ENCODE results near the gene PNMT. TPM values are rescaled to one million over a fixed set of nuclear protein-coding genes. Genes with fewer than 3 reads are reported as not detected.

The PNMT gene
- total RNA-seq, 2 experiments from 2014 or later: not detected

- DNase-seq (ENCODE audit: low spot score): no peak
- H3K4me2 ChIP-seq (ENCODE audit: low read length): no peak overlapping the region
- H3K9me3 ChIP-seq (ENCODE audit: low read length): no peaks in the 10 kb centered on the region
- H2AFZ ChIP-seq (ENCODE audit: low read length): no peak overlapping the region
- no peak overlapping the region for H3K4me3 ChIP-seq (ENCODE audit: low read depth, low read length, poor library complexity, severe bottlenecking)
- no peaks in the 10 kb centered on the region for H4K20me1 ChIP-seq (ENCODE audit: insufficient read depth, low read length)
- H3K36me3 ChIP-seq (ENCODE audit: insufficient read depth, low read length): no peaks in the 10 kb centered on the region
- POLR2A ChIA-PET: no interaction called here
- no peaks in the 10 kb centered on the region for H3K9me2 ChIP-seq (ENCODE audit: insufficient read depth, low read length)
- CTCF ChIA-PET (ENCODE audit: unreplicated experiment): interaction anchor here (0.6 kb wide), 1 partner anchor 21 kb away, joined by 3 read pairs; no protein-coding TSS in a partner anchor
- H3K4me1 ChIP-seq (ENCODE audit: insufficient read depth, low read length, poor library complexity, severe bottlenecking): peaks cover 4% of the 10 kb centered on the region
- H3K27ac ChIP-seq (ENCODE audit: low read depth, low read length, poor library complexity, severe bottlenecking): no peak overlapping the region
- no peak for TF ChIP-seq EZH2phosphoT487 (IDR thresholded peaks at IDR 0.05; ENCODE audit: borderline replicate concordance, low read depth, low read length)
- TF ChIP-seq, protein P1, sequence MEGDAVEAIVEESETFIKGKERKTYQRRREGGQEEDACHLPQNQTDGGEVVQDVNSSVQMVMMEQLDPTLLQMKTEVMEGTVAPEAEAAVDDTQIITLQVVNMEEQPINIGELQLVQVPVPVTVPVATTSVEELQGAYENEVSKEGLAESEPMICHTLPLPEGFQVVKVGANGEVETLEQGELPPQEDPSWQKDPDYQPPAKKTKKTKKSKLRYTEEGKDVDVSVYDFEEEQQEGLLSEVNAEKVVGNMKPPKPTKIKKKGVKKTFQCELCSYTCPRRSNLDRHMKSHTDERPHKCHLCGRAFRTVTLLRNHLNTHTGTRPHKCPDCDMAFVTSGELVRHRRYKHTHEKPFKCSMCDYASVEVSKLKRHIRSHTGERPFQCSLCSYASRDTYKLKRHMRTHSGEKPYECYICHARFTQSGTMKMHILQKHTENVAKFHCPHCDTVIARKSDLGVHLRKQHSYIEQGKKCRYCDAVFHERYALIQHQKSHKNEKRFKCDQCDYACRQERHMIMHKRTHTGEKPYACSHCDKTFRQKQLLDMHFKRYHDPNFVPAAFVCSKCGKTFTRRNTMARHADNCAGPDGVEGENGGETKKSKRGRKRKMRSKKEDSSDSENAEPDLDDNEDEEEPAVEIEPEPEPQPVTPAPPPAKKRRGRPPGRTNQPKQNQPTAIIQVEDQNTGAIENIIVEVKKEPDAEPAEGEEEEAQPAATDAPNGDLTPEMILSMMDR (conservative IDR thresholded peaks at IDR 0.05; ENCODE audit: low read length): no peak
- BruUV-seq (replicated peaks): no TSS peak
- intact Hi-C loops (cut with micrococcal nuclease; ENCODE audit: unreplicated experiment): no loop called here
- no peaks in the 10 kb centered on the region for H3K79me2 ChIP-seq (ENCODE audit: insufficient read depth, low read depth, low read length)
These were observed 36.7 kb downstream of the PNMT start for GRCh38 chr17:39704821-39705551.

DNA sequence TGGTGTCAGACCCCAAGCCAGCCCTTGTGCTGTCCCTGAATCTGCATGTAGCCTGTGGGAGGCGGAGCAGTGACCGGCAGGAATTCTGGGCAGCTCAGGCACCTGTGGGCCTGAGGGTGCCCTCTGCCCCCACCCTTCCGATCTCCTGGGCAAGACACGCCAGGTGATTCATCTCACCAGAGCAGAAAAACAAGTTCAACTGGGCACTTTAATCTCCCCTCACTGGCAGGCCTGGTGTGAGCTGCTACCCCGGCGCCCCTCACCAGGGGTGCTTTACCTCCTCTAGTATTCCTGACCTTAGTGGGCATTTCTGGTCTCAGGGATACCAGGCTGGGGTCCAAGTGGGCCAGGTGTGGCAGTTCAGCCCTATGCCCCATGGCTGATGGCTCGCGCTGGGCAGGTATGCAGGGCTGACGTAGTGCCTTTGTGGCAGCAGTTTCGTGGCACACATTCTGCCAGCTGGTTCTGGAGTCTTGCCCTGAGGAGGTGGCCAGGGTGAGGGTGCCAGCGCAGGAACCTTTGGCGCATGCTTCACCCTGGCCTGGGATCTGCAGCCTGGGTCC is 37.6 kb downstream of the PNMT start:
- no peaks in the 10 kb centered on the region for H3K9me3 ChIP-seq (ENCODE audit: low read length)
- H3K4me3 ChIP-seq (ENCODE audit: low read depth, low read length, poor library complexity, severe bottlenecking): no peak overlapping the region
- intact Hi-C loops (cut with micrococcal nuclease; ENCODE audit: unreplicated experiment): no loop called here
- no peak overlapping the region for H3K4me2 ChIP-seq (ENCODE audit: low read length)
- no peak for TF ChIP-seq EZH2phosphoT487 (IDR thresholded peaks at IDR 0.05; ENCODE audit: borderline replicate concordance, low read depth, low read length)
- TF ChIP-seq, protein P1 (conservative IDR thresholded peaks at IDR 0.05; ENCODE audit: low read length): no peak
- H3K27ac ChIP-seq (ENCODE audit: low read depth, low read length, poor library complexity, severe bottlenecking): no peak overlapping the region
- BruUV-seq (replicated peaks): no TSS peak
- no peaks in the 10 kb centered on the region for H3K79me2 ChIP-seq (ENCODE audit: insufficient read depth, low read depth, low read length)
- no peaks in the 10 kb centered on the region for H3K9me2 ChIP-seq (ENCODE audit: insufficient read depth, low read length)
- no peaks in the 10 kb centered on the region for H4K20me1 ChIP-seq (ENCODE audit: insufficient read depth, low read length)
- H3K4me1 ChIP-seq (ENCODE audit: insufficient read depth, low read length, poor library complexity, severe bottlenecking): peaks cover 4% of the 10 kb centered on the region
- POLR2A ChIA-PET: no interaction called here
- no peaks in the 10 kb centered on the region for H3K36me3 ChIP-seq (ENCODE audit: insufficient read depth, low read length)
- CTCF ChIA-PET (ENCODE audit: unreplicated experiment): no interaction called here
- no peak overlapping the region for H2AFZ ChIP-seq (ENCODE audit: low read length)
- no peak for DNase-seq (ENCODE audit: low spot score)

DNA sequence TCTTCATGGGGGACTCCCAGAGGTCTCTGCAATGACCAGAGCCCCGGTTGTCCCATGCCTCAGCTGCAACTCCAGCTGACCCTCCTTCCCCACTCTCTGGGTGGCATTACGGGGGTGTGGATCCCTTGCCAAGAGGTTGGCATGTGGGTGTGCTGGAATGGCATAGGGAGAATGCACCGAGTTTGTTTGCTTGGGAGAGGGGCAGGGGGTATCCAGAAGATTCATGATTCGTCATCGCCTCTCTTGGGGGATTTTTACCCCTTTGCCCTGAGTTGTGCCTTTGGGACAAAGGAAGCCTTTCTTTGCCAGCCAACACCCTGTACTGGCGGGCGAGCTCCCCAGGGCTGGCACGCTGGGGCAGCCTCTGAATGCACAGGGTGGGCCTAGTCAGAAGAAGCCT is 38.1 kb downstream of the PNMT start:
- no peak for TF ChIP-seq EZH2phosphoT487 (IDR thresholded peaks at IDR 0.05; ENCODE audit: borderline replicate concordance, low read depth, low read length)
- TF ChIP-seq, protein P1 (conservative IDR thresholded peaks at IDR 0.05; ENCODE audit: low read length): no peak
- Histone ChIP-seq H3K9me3 (ENCODE audit: low read length) (no peaks in the 10 kb centered on the region), H3K4me2 (ENCODE audit: low read length) (no peak overlapping the region), H4K20me1 (ENCODE audit: insufficient read depth, low read length) (no peaks in the 10 kb centered on the region), H3K36me3 (ENCODE audit: insufficient read depth, low read length) (no peaks in the 10 kb centered on the region), H3K79me2 (ENCODE audit: insufficient read depth, low read depth, low read length) (no peaks in the 10 kb centered on the region), H3K4me1 (ENCODE audit: insufficient read depth, low read length, poor library complexity, severe bottlenecking) (peaks cover 4% of the 10 kb centered on the region), H3K4me3 (ENCODE audit: low read depth, low read length, poor library complexity, severe bottlenecking) (no peak overlapping the region), H3K27ac (ENCODE audit: low read depth, low read length, poor library complexity, severe bottlenecking) (no peak overlapping the region), H3K9me2 (ENCODE audit: insufficient read depth, low read length) (no peaks in the 10 kb centered on the region), H2AFZ (ENCODE audit: low read length) (no peak overlapping the region)
- CTCF ChIA-PET (ENCODE audit: unreplicated experiment): no interaction called here
- BruUV-seq (replicated peaks): no TSS peak
- POLR2A ChIA-PET: no interaction called here
- DNase-seq (ENCODE audit: low spot score): no peak
- intact Hi-C loops (cut with micrococcal nuclease; ENCODE audit: unreplicated experiment): no loop called here
